Epithelial cell of proximal tubule (primary cell): ENCODE data around the gene CTNNA2. TPM values are rescaled to one million over a fixed set of nuclear protein-coding genes. Genes with fewer than 3 reads are reported as not detected.

ENCODE experiments used
- DNase-seq: peaks from one replicate; pipeline ENCODE4 v3.0.0-alpha.2; 2011; ENCODE audit warnings: low read depth
- H3K4me3 ChIP-seq: 2 replicates; pipeline ENCODE4 v1.5.1; 2011; ENCODE audit warnings: low read depth, mild to moderate bottlenecking, low read length
- CTCF ChIP-seq: conservative IDR thresholded peaks from 2 replicates; pipeline ENCODE4 v1.5.1; 2012; ENCODE audit warnings: low read depth, mild to moderate bottlenecking, low read length
- total RNA-seq: library from RNA; depleted of rRNA; stranded (reverse); fragments of >200 nt; gene quantifications from 2 replicates; pipeline ENCODE4 v1.2.3, GENCODE V29; 2015

Gene CTNNA2
- total RNA-seq, 1 donor from 2014 or later, result 0.06 TPM

- no peak overlapping the region for H3K4me3 ChIP-seq
- no peak for DNase-seq
- no peak for TF ChIP-seq CTCF
These were observed 348.2 kb downstream of the CTNNA2 start for GRCh38 chr2:79861059-79861374.

- no peak overlapping the region for H3K4me3 ChIP-seq
- no peak for TF ChIP-seq CTCF
- no peak for DNase-seq
These were observed 349.9 kb downstream of the CTNNA2 start for GRCh38 chr2:79862756-79863155.

GRCh38 chr2:79872656-79873055 lies 359.8 kb downstream of the CTNNA2 start:
- no peak for TF ChIP-seq CTCF
- H3K4me3 ChIP-seq, result no peak overlapping the region

GRCh38 chr2:79874015-79874414 lies 361.2 kb downstream of the CTNNA2 start:
- DNase-seq, result no peak
- TF ChIP-seq CTCF, result no peak
- H3K4me3 ChIP-seq, result no peak overlapping the region

More at GRCh38 chr2:79872656-79873055, 359.8 kb downstream of the CTNNA2 start:
- DNase-seq, result no peak

GRCh38 chr2:79876430-79876829 lies 363.6 kb downstream of the CTNNA2 start:
- peak; percentile 58 for TF ChIP-seq CTCF
- no peak overlapping the region for H3K4me3 ChIP-seq
- DNase-seq, result no peak

GRCh38 chr2:79882548-79882947 lies 369.7 kb downstream of the CTNNA2 start:
- no peak for DNase-seq
- no peak overlapping the region for H3K4me3 ChIP-seq
- no peak for TF ChIP-seq CTCF

GRCh38 chr2:79887747-79888374 lies 375.0 kb downstream of the CTNNA2 start:
- no peak overlapping the region for H3K4me3 ChIP-seq
- peak; percentile 18 for DNase-seq
- peak; percentile 75 for TF ChIP-seq CTCF
